GM08714 (cell line): Measurements from ENCODE around the gene PACC1.
"Not testable (repeated sequence)": the region's sequence is repeated elsewhere in the genome, so short reads cannot be mapped to it uniquely, and the experiment has no call there.

Experiments
- H3K4me3 ChIP-seq: fragments of 200-500 bp; sonication (Bioruptor generic); 2 replicates; pipeline ENCODE4 v1.5.1; 2014; ENCODE audit warnings: mild to moderate bottlenecking, low read length, inconsistent platforms
- ZNF274 ChIP-seq: IDR thresholded peaks from 2 replicates; pipeline ENCODE4 v1.6.1; 2012; ENCODE audit warnings: mild to moderate bottlenecking, low read depth, low read length

The PACC1 gene

GRCh38 chr1:212351588-212352362 lies 62.9 kb downstream of the PACC1 start:
- H3K4me3 ChIP-seq, result no peak overlapping the region
- TF ChIP-seq ZNF274, result no peak

GRCh38 chr1:212346601-212347000 lies 68.1 kb downstream of the PACC1 start:
- no peak for TF ChIP-seq ZNF274

GRCh38 chr1:212344905-212345304 lies 69.8 kb downstream of the PACC1 start:
- TF ChIP-seq ZNF274, result no peak

More at GRCh38 chr1:212346601-212347000, 68.1 kb downstream of the PACC1 start:
- H3K4me3 ChIP-seq, result no peak overlapping the region

GRCh38 chr1:212341090-212341489 lies 73.6 kb downstream of the PACC1 start:
- TF ChIP-seq ZNF274, result no peak
- H3K4me3 ChIP-seq, result no peak overlapping the region

More at GRCh38 chr1:212344905-212345304, 69.8 kb downstream of the PACC1 start:
- H3K4me3 ChIP-seq, result no peak overlapping the region

GRCh38 chr1:212329105-212329504 lies 85.6 kb downstream of the PACC1 start:
- TF ChIP-seq ZNF274, result no peak
- no peak overlapping the region for H3K4me3 ChIP-seq

GRCh38 chr1:212328248-212328647 lies 86.4 kb downstream of the PACC1 start:
- no peak overlapping the region for H3K4me3 ChIP-seq
- TF ChIP-seq ZNF274, result no peak

GRCh38 chr1:212326541-212326940 lies 88.1 kb downstream of the PACC1 start:
- H3K4me3 ChIP-seq, result no peak overlapping the region
- TF ChIP-seq ZNF274, result no peak

GRCh38 chr1:212323066-212323465 lies 91.6 kb downstream of the PACC1 start:
- no peak for TF ChIP-seq ZNF274
- H3K4me3 ChIP-seq, result no peak overlapping the region

GRCh38 chr1:212321031-212321430 lies 93.7 kb downstream of the PACC1 start:
- not testable (repeated sequence) for H3K4me3 ChIP-seq

GRCh38 chr1:212317916-212318315 lies 96.8 kb downstream of the PACC1 start:
- no peak overlapping the region for H3K4me3 ChIP-seq
- TF ChIP-seq ZNF274, result no peak

GRCh38 chr1:212315907-212316306 lies 98.8 kb downstream of the PACC1 start:
- TF ChIP-seq ZNF274, result no peak
- H3K4me3 ChIP-seq, result no peak overlapping the region

GRCh38 chr1:212315184-212315583 lies 99.5 kb downstream of the PACC1 start:
- TF ChIP-seq ZNF274, result no peak
- H3K4me3 ChIP-seq, result no peak overlapping the region
